ENCODE data around the gene DHPS. TPM values are rescaled to one million over a fixed set of nuclear protein-coding genes. Genes with fewer than 3 reads are reported as not detected.
A peak's percentile ranks its signal among the peaks of the same experiment; 100 is the strongest.

The DHPS gene
- total RNA-seq, 1 experiment from 2014 or later = 150 TPM

DNA sequence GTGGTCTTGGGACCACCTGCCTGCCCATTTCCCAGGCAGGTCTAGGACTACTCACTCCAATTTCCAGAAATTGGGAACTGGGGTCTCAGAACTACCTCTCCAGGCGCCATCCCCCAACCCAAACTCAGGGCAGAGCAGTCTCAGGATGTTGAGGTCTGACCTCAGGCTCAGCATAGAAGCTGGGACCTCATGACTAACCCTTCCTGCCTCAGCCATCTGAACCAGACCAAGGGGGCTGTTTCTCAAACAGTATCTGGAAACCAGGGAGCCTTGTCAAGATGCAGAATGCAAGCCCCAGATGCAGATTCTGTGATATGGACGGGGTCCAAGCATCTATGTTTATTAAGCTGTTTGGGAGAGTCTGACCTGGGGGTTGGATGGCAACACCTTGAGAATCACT, 13.4 kb upstream of the DHPS start:
- H3K79me2 ChIP-seq (ENCODE audit: low read length) = peaks cover 14% of the 10 kb centered on the region
- no peaks in the 10 kb centered on the region for H3K9me3 ChIP-seq (ENCODE audit: low read length)
- TF ChIP-seq EZH2phosphoT487 (IDR thresholded peaks at IDR 0.05; ENCODE audit: borderline replicate concordance, low read length) = no peak
- H3K4me1 ChIP-seq (ENCODE audit: insufficient read depth, low read length) = peaks cover 15% of the 10 kb centered on the region
- no peaks in the 10 kb centered on the region for H4K20me1 ChIP-seq (ENCODE audit: low read length)
- H3K36me3 ChIP-seq (ENCODE audit: low read depth, low read length) = peaks cover 9% of the 10 kb centered on the region
- ChIA-PET POLR2A (ENCODE audit: unreplicated experiment) (no interaction called here), CTCF (no interaction called here)
- intact Hi-C loops (cut with micrococcal nuclease) = no loop called here
- no peak for ATAC-seq
- DNase-seq = no peak
- H3K9me2 ChIP-seq (replicated peaks; ENCODE audit: low read length) = no peaks in the 10 kb centered on the region
- H3K4me3 ChIP-seq (ENCODE audit: low read length) = no peak overlapping the region; the same call in 1 of the 2 replicates
- H3K9ac ChIP-seq (ENCODE audit: low read length) = no peak overlapping the region
- H2AFZ ChIP-seq (ENCODE audit: low read length) = no peak overlapping the region
- no TSS peak for BruUV-seq (replicated peaks)
- H3K27ac ChIP-seq (ENCODE audit: low read length) = no peak overlapping the region
- H3K4me2 ChIP-seq (ENCODE audit: low read length) = peak overlapping the region; percentile 96
- no peaks in the 10 kb centered on the region for H3F3A ChIP-seq (ENCODE audit: low read length, unreplicated experiment)
- no peaks in the 10 kb centered on the region for H3K27me3 ChIP-seq (ENCODE audit: low read length)

DNA sequence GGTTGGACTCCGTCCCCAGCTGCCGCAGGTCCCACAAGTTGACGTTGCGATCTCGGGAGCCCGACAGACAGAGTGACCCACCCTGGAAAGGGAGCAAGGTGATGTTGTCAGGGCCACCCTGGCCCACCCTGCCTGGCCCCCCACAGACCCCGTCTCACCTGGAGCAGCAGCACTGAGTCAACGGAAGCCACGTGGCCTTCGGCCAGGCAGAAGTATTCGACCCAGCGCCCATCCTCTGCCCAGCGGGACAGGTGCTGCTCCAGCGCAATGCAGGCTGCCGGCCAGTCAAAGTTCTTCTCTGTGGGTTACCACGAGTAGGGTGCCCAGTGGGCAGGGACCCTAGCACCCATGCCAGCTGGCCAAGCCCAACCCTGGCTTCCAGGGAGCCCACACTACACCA, 13.0 kb upstream of the DHPS start:
- H3K9ac ChIP-seq (ENCODE audit: low read length) = no peak overlapping the region
- no peak overlapping the region for H3K4me3 ChIP-seq (ENCODE audit: low read length)
- ATAC-seq = no peak
- no peaks in the 10 kb centered on the region for H4K20me1 ChIP-seq (ENCODE audit: low read length)
- ChIA-PET CTCF (no interaction called here), POLR2A (ENCODE audit: unreplicated experiment) (no interaction called here)
- no peak for DNase-seq
- H3K79me2 ChIP-seq (ENCODE audit: low read length) = peaks cover 14% of the 10 kb centered on the region
- H3K9me3 ChIP-seq (ENCODE audit: low read length) = no peaks in the 10 kb centered on the region
- peaks cover 7% of the 10 kb centered on the region for H3K36me3 ChIP-seq (ENCODE audit: low read depth, low read length)
- H3F3A ChIP-seq (ENCODE audit: low read length, unreplicated experiment) = no peaks in the 10 kb centered on the region
- no TSS peak for BruUV-seq (replicated peaks)
- no peak overlapping the region; the same call in 1 of the 2 replicates for H3K4me2 ChIP-seq (ENCODE audit: low read length)
- H3K27me3 ChIP-seq (ENCODE audit: low read length) = no peaks in the 10 kb centered on the region
- no peak overlapping the region for H3K27ac ChIP-seq (ENCODE audit: low read length)
- H3K4me1 ChIP-seq (ENCODE audit: insufficient read depth, low read length) = peaks cover 15% of the 10 kb centered on the region
- H3K9me2 ChIP-seq (replicated peaks; ENCODE audit: low read length) = no peaks in the 10 kb centered on the region
- intact Hi-C loops (cut with micrococcal nuclease) = no loop called here
- H2AFZ ChIP-seq (ENCODE audit: low read length) = no peak overlapping the region
- TF ChIP-seq EZH2phosphoT487 (IDR thresholded peaks at IDR 0.05; ENCODE audit: borderline replicate concordance, low read length) = no peak
- TF ChIP-seq EZH2 (IDR thresholded peaks at IDR 0.05; ENCODE audit: low read length, unreplicated experiment) = no peak
- TF ChIP-seq, protein P1, sequence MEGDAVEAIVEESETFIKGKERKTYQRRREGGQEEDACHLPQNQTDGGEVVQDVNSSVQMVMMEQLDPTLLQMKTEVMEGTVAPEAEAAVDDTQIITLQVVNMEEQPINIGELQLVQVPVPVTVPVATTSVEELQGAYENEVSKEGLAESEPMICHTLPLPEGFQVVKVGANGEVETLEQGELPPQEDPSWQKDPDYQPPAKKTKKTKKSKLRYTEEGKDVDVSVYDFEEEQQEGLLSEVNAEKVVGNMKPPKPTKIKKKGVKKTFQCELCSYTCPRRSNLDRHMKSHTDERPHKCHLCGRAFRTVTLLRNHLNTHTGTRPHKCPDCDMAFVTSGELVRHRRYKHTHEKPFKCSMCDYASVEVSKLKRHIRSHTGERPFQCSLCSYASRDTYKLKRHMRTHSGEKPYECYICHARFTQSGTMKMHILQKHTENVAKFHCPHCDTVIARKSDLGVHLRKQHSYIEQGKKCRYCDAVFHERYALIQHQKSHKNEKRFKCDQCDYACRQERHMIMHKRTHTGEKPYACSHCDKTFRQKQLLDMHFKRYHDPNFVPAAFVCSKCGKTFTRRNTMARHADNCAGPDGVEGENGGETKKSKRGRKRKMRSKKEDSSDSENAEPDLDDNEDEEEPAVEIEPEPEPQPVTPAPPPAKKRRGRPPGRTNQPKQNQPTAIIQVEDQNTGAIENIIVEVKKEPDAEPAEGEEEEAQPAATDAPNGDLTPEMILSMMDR (conservative IDR thresholded peaks at IDR 0.05; ENCODE audit: low read depth, low read length) = no peak

DNA sequence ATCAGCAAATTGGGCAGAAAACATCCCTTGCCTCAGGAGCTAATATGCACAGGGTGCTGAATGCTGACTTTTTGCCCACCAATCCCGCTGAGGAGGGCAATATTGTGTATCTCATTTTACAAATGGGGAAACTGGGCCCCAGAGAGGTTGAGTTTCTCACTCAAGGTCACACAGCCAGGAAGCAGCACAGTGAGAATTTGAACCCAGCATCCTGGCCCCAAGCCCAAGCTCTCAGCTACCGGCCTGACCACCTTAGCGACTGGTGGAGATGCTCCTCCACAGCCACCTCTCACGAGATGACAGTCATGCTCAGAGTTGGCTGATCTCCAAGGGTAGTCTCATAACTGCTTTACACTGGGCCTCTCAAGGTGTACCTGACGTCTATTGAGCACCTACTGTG, 11.3 kb upstream of the DHPS start:
- DNase-seq (no peak), ATAC-seq (no peak)
- H3K4me2 ChIP-seq (ENCODE audit: low read length) = no peak overlapping the region
- H3K9me3 ChIP-seq (ENCODE audit: low read length) = no peaks in the 10 kb centered on the region
- no peak overlapping the region for H3K9ac ChIP-seq (ENCODE audit: low read length)
- POLR2A ChIA-PET (ENCODE audit: unreplicated experiment) = no interaction called here
- no peaks in the 10 kb centered on the region for H3K27me3 ChIP-seq (ENCODE audit: low read length)
- peaks cover 14% of the 10 kb centered on the region for H3K79me2 ChIP-seq (ENCODE audit: low read length)
- TF ChIP-seq EZH2phosphoT487 (IDR thresholded peaks at IDR 0.05; ENCODE audit: borderline replicate concordance, low read length) = no peak
- no peak for TF ChIP-seq EZH2 (IDR thresholded peaks at IDR 0.05; ENCODE audit: low read length, unreplicated experiment)
- no peak overlapping the region for H2AFZ ChIP-seq (ENCODE audit: low read length)
- no peak overlapping the region for H3K27ac ChIP-seq (ENCODE audit: low read length)
- BruUV-seq (replicated peaks) = no TSS peak
- H3K4me3 ChIP-seq (ENCODE audit: low read length) = no peak overlapping the region
- H3K36me3 ChIP-seq (ENCODE audit: low read depth, low read length) = no peaks in the 10 kb centered on the region; the same call in none of the 2 replicates
- no peaks in the 10 kb centered on the region for H4K20me1 ChIP-seq (ENCODE audit: low read length)
- CTCF ChIA-PET = no interaction called here
- no peaks in the 10 kb centered on the region for H3F3A ChIP-seq (ENCODE audit: low read length, unreplicated experiment)
- peaks cover 15% of the 10 kb centered on the region for H3K4me1 ChIP-seq (ENCODE audit: insufficient read depth, low read length)
- H3K9me2 ChIP-seq (replicated peaks; ENCODE audit: low read length) = no peaks in the 10 kb centered on the region
- intact Hi-C loops (cut with micrococcal nuclease) = no loop called here
